ENCODE results near the gene CCDC88C. TPM values are rescaled to one million over a fixed set of nuclear protein-coding genes. Genes with fewer than 3 reads are reported as not detected.
"Not testable (repeated sequence)": the region's sequence is repeated elsewhere in the genome, so short reads cannot be mapped to it uniquely, and the experiment has no call there.

The CCDC88C gene
- 10 to 100 TPM; 60.7 to 66.0 TPM for total RNA-seq

GRCh38 chr14:91417120-91417982 lies at the start of gene CCDC88C:
Gene CCDC88C, minus strand, starts transcription at chr14:91417820. Its CDS starts 130 bp downstream, at chr14:91417690.
- CTCF ChIA-PET: interaction anchor here (0.6 to 5.7 kb wide), 15 partner anchors 11 to 100 kb away, joined by 3 to 49 read pairs (median 7); no protein-coding TSS in a partner anchor
- POLR2A ChIA-PET: interaction anchor here (0.5 to 5.3 kb wide), 13 partner anchors 8 to 99 kb away, joined by 3 to 45 read pairs (median 6); no protein-coding TSS in a partner anchor

DNA sequence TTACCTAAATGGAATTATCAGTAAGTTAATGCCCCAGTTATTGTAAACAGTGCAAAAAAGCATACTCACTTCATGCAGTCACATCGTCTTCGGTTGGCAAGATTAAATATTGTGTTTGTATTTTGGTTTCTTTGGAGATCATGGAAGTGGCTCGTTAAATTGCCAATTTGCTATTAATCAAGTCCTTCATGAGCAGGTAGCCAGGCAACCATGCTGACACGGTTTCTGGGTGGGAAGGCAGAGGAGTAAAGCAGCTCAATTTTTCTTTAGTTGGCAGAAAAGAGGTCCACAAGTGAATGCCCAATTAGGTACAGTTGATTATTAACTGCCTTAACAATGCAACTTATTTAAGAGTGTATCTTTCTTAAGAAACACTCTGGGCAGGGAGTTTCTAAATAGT lies 48.6 kb upstream of the CCDC88C start:
- ChIA-PET POLR2A (no interaction called here), CTCF (no interaction called here)

GRCh38 chr14:91464615-91465205 lies 47.1 kb upstream of the CCDC88C start:
- ChIA-PET POLR2A (no interaction called here), CTCF (interaction anchor here (0.6 to 1.0 kb wide), 2 partner anchors 37 to 447 kb away, joined by 3 read pairs; no protein-coding TSS in a partner anchor)

DNA sequence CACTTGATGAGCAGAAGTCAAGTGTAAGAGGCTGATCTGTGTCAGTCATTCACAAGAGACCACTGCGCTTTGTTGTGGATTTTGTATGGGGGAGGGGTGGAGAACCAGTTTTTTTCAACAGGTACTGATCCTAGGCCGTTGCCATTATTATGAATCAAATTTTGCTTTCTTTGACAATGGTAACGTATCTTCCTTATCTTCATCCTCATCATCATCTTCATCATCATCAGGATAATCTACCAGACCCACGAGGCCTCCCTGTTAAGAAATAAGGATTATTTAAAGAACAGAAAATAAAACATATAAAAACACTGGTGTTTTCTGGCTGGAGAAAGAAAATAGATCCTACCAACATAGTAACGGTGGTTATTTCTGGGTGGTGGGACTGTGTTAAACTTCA lies 41.0 kb upstream of the CCDC88C start:
- ChIA-PET POLR2A (no interaction called here), CTCF (no interaction called here)

- POLR2A ChIA-PET: no interaction called here
Observed at GRCh38 chr14:91456283-91456682, 38.7 kb upstream of the CCDC88C start.

GRCh38 chr14:91454580-91454979 lies 37.0 kb upstream of the CCDC88C start:
- ChIA-PET POLR2A (no interaction called here), CTCF (no interaction called here)

More at GRCh38 chr14:91456283-91456682, 38.7 kb upstream of the CCDC88C start:
- CTCF ChIA-PET: no interaction called here

- CTCF ChIA-PET: no interaction called here
- POLR2A ChIA-PET: no interaction called here
Observed at GRCh38 chr14:91454155-91454554, 36.5 kb upstream of the CCDC88C start.

GRCh38 chr14:91453744-91454143 lies 36.1 kb upstream of the CCDC88C start:
- CTCF ChIA-PET: no interaction called here
- POLR2A ChIA-PET: no interaction called here

DNA sequence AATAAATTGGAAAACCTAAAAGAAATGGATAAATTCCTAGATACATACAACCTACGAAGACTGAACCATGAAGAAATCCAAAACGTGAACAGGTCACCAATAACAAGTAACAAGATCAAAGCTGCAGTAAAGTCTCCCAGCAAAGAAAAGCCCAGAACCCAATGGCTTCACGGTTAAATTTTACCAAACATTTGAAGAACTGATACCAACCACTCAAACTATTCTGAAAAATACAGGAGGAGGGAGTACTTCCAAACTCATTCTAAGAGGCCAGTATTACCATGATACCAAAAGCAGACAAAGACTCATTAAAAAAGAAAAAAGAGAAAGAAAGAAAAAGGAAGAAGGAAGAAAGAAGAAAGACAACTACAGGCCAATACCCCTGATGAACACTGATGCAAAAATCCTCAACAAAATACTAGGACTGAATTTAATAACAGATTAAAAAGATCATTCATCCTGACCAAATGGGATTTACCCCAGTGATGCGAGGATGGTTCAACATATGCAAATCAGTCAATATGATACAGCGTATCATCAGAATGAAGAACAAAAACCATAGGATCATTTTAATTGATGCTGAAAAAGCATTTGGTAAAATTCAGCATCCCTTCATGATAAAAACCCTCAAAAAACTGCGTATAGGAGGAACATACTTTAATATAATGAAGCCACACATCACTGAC lies 26.9 kb upstream of the CCDC88C start:
- CTCF ChIA-PET: interaction anchor here (1.5 kb wide), 1 partner anchor 17 kb away, joined by 3 read pairs; no protein-coding TSS in a partner anchor
- POLR2A ChIA-PET: no interaction called here

- ChIA-PET CTCF (no interaction called here), POLR2A (no interaction called here)
Observed at GRCh38 chr14:91439345-91439744, 21.7 kb upstream of the CCDC88C start.

DNA sequence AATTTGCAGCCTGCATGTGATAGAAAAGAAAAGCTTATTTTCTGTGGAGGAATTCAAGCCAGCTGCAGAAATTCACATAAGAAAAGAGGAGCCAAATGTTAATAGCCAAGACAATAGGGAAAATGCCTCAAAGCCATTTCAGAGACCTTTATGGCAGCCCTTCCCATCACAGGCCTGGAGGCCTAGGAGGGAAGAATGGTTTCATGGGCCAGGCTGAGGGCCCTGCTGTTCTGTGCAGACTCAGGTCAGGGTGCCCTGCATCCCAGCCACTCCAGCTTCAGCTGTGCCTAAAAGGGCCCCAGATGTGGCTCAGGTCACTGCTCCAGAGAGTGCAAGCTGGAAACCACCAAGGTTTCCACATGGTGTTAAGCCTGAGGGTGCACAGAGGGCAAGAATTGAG lies 21.2 kb upstream of the CCDC88C start:
- ChIA-PET POLR2A (no interaction called here), CTCF (no interaction called here)

DNA sequence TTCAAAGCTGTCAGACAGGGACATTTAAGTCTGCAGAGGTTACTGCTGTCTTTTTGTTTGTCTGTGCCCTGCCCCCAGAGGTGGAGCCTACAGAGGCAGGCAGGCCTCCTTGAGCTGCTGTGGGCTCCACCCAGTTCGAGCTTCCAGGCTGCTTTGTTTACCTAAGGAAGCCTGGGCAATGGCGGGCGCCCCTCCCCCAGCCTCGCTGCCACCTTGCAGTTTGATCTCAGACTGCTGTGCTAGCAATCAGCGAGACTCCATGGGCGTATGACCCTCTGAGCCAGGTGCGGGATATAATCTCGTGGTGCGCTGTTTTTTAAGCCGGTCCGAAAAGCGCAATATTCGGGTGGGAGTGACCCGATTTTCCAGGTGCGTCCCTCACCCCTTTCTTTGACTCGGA lies 18.6 kb upstream of the CCDC88C start:
- POLR2A ChIA-PET, CTCF ChIA-PET: not testable (repeated sequence)

- ChIA-PET POLR2A (no interaction called here), CTCF (interaction anchor here (1.4 kb wide), 1 partner anchor 9 kb away, joined by 4 read pairs; no protein-coding TSS in a partner anchor)
Observed at GRCh38 chr14:91429385-91429784, 11.8 kb upstream of the CCDC88C start.

DNA sequence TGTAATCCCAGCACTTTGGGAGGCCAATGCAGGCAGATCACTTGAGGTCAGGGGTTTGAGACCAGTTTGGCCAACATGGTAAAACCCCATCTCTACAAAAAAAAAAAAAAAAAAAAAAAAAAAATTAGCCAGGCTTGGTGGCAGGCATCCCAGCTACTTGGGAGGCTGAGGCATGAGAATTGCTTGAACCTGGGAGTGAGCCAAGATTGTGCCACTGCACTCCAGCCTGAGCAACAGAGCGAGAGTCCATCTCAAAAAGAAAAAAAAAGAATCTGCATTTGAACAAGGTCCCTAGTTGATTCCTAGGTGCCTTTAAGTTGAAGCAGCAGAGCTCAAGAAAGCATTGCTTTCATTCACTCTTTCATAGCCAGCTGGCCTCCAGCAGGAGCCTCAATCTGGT lies 11.3 kb upstream of the CCDC88C start:
- CTCF ChIA-PET: interaction anchor here (1.4 to 2.4 kb wide), 2 partner anchors 8 to 11 kb away, joined by 4 to 13 read pairs; partner anchors contain the start of gene CCDC88C
- POLR2A ChIA-PET: not testable (repeated sequence)

DNA sequence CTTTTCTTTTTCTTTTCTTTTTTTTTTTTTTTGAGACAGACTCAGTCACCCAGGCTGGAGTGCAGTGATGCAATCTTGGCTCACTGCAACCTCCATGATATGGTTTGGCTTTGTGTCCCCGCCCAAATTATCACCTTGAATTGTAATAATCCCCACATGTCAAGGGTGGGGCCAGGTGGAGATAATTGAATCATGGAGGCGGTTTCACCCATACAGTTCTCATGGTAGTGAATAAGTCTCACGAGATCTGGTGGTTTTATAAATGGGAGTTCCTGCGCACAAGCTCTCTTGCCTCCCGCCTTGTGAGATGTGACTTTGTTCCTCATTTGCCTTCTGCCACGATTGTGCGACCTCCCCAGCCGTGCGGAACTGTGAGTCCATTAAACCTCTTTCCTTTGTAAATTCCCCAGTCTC lies 7.9 kb upstream of the CCDC88C start:
- POLR2A ChIA-PET: not testable (repeated sequence)
- CTCF ChIA-PET: interaction anchor here (0.6 to 1.8 kb wide), 4 partner anchors 13 to 102 kb away, joined by 3 to 9 read pairs (median 3); no protein-coding TSS in a partner anchor

GRCh38 chr14:91424813-91425530 lies 7.4 kb upstream of the CCDC88C start:
- CTCF ChIA-PET: interaction anchor here (0.6 to 1.8 kb wide), 5 partner anchors 12 to 101 kb away, joined by 3 to 9 read pairs (median 3); no protein-coding TSS in a partner anchor
- POLR2A ChIA-PET: no interaction called here

GRCh38 chr14:91420686-91421085 lies 3.1 kb upstream of the CCDC88C start:
- CTCF ChIA-PET: interaction anchor here (0.8 to 4.1 kb wide), 7 partner anchors 9 to 442 kb away, joined by 3 to 28 read pairs (median 4); no protein-coding TSS in a partner anchor
- POLR2A ChIA-PET: interaction anchor here (0.6 to 1.2 kb wide), 2 partner anchors 83 to 97 kb away, joined by 4 to 8 read pairs; no protein-coding TSS in a partner anchor

- ChIA-PET CTCF (interaction anchor here (0.8 to 4.1 kb wide), 8 partner anchors 8 to 226 kb away, joined by 3 to 28 read pairs (median 6); no protein-coding TSS in a partner anchor), POLR2A (interaction anchor here (5.3 kb wide), 1 partner anchor 69 kb away, joined by 45 read pairs; no protein-coding TSS in a partner anchor)
Observed at GRCh38 chr14:91419451-91419850, 1.8 kb upstream of the CCDC88C start.

DNA sequence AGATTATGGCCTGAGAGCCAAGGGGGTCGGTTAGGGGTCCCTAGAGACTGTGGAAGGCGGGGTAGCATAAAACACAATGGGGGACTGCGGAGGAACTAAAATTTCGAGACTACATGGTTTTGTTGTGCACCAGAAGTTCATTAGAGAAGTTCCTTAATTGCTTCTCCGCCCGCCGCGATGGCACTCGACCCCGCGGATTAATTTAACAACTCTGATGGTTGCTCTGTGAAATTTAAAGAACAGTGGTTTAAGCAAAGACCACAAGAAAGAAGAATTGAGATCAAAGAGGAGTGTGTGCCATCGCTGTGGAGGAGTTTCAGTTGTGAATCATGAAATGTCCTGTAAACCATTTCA lies 1.4 kb upstream of the CCDC88C start:
- POLR2A ChIA-PET: interaction anchor here (0.9 to 5.3 kb wide), 4 partner anchors 21 to 102 kb away, joined by 3 to 45 read pairs (median 5); no protein-coding TSS in a partner anchor
- CTCF ChIA-PET: interaction anchor here (0.8 to 5.7 kb wide), 13 partner anchors 9 to 225 kb away, joined by 3 to 49 read pairs (median 6); no protein-coding TSS in a partner anchor
